Measurements from ENCODE around the gene LRRC72.
"Not testable (repeated sequence)": the region's sequence is repeated elsewhere in the genome, so short reads cannot be mapped to it uniquely, and the experiment has no call there.

The LRRC72 gene

GRCh38 chr7:16531707-16532106 is 5.1 kb downstream of the LRRC72 start:
- no peak for DNase-seq

GRCh38 chr7:16532272-16532671 is 5.6 kb downstream of the LRRC72 start:
- no peak for DNase-seq

- no peak for DNase-seq
These were observed 8.9 kb downstream of the LRRC72 start for GRCh38 chr7:16535500-16535899.

GRCh38 chr7:16540559-16540958 is 13.9 kb downstream of the LRRC72 start:
- DNase-seq = not testable (repeated sequence)

- DNase-seq = no peak
These were observed 15.8 kb downstream of the LRRC72 start for GRCh38 chr7:16542401-16542800.

- peak; percentile 56 for DNase-seq
These were observed 16.8 kb downstream of the LRRC72 start for GRCh38 chr7:16543456-16543855.

DNA sequence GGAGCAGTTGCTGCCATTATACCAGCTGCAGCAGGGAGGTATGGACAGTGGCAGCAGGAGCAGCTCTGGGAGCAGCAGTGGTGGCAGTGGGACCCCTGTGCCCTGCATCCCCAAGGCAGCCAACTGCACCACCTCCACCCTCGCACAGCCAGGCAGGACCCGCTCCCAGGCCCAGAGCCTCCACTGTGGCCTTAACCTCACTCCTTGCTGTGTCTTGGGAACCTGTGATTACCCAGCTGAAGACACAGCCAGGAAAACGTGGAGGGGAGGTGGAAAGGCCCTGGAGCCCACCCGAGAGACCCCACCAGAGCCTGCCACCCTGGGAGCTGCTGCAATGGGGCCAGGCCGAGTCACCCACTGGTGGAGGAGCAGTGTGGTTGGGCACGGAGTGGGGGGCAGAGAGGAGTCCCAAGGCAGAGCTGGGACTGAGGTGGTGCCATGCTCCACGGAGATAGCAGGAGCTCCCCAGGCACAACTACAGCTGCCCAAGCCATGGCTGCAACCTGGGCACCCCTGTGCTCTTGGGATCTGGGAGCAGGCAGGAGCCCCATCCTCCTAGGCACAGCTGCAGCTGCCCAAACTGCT is 20.4 kb downstream of the LRRC72 start:
- DNase-seq = no peak

GRCh38 chr7:16548428-16548827 is 21.8 kb downstream of the LRRC72 start:
- DNase-seq = no peak

- no peak for DNase-seq
These were observed 24.0 kb downstream of the LRRC72 start for GRCh38 chr7:16550671-16551070.

GRCh38 chr7:16554518-16555236 is 28.1 kb downstream of the LRRC72 start:
- no peak for DNase-seq

DNA sequence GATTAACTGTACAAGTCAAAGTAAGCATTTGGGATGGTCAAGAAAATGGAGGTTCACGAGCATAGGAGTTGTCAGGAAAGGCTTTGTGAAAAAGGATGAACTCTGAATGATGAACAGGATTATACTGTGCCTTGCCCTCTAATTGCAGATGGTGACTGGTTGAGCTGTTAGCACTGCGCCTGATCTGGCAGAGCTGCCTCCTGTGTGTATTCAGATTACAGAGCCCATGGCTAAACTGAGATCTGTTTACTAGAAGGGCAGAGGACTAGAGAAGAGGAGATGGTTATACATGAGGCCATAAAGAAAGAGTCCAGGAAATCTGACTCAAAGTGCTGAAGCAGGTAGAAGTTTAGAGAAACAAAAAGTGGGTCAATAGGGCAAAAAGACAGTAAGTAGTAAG is 29.7 kb downstream of the LRRC72 start:
- no peak for DNase-seq

- DNase-seq = no peak
These were observed 32.2 kb downstream of the LRRC72 start for GRCh38 chr7:16558761-16559302.

DNA sequence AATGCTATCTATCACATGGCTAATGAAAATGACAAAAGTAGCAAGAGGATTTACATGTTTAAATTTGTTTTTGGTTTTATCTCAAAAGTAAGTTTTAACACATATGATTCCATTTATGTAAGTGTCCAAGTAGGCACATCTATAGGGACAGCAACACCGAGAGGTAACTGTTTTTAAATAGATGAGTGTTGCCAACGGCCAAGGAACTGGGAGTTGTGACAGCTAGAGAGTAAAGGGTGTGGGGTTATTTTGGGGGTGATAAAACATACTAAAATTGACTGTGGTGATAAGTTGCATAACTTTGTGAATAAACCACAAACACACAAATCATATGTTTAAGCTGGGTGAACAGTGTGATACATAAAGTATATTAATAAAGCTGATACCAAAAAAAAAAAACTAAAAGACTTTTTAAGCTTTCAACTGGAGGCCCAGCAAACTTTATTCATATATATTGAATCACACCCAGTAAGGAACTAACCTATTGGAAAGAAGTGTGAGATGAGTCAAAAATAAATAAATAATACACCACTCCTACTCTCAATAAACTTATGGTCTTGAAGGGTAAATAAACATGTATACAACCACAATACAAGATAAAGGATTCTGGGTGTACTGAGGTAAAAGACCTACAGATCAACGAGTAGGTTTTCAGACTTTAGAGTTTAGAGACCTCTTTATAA is 33.0 kb downstream of the LRRC72 start:
- no peak for DNase-seq

- DNase-seq = no peak
These were observed 35.3 kb downstream of the LRRC72 start for GRCh38 chr7:16561943-16562342.

GRCh38 chr7:16562456-16563220 is 36.0 kb downstream of the LRRC72 start:
- DNase-seq = no peak

- DNase-seq = peak; percentile 58
These were observed 36.8 kb downstream of the LRRC72 start for GRCh38 chr7:16563281-16564022.

GRCh38 chr7:16564023-16564380 is 37.4 kb downstream of the LRRC72 start:
- DNase-seq = no peak

DNA sequence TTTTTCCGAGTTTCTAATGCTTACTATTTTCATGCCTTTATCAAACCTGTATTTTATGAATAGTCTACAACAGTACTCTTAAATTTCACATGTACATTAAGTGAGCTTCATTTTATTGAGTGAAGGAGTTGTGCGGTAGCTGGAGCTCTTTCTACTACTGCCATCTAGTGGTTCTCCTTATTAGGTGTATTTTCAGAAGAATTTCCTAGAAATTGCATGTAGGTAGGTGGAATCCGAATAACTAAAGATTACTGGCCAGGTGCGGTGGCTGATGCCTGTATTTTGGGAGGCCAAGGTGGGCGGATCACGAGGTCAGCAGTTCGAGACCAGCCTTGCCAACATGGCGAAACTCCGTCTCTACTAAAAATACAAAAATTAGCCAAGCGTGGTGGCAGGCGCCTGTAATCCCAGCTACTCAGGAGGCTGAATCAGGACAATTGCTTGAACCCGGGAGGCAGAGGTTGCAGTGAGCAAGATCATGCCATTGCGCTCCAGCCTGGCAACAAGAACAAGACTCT is 38.3 kb downstream of the LRRC72 start:
- DNase-seq = peak; percentile 53

DNA sequence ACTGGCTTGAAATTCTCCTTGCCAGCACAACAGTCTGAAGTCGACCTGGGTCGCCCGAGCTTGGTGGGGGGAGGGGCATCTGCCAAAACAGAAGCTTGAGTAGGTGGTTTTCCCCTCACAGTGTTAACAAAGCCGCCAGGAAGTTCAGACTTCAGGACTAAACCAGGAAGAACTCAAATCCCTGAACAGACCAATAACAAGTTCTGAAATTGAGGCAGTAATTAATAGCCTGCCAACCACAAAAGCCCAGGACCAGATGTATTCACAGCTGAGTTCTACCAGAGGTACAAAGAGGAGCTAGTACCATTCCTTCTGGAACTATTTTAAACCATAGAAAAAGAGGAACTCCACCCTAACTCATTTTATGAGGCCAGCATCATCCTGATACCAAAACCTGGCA is 45.3 kb downstream of the LRRC72 start:
- DNase-seq = no peak

- DNase-seq = no peak
These were observed 52.6 kb downstream of the LRRC72 start for GRCh38 chr7:16579216-16579615.

GRCh38 chr7:16581286-16581685 is 54.7 kb downstream of the LRRC72 start:
- DNase-seq = no peak

DNA sequence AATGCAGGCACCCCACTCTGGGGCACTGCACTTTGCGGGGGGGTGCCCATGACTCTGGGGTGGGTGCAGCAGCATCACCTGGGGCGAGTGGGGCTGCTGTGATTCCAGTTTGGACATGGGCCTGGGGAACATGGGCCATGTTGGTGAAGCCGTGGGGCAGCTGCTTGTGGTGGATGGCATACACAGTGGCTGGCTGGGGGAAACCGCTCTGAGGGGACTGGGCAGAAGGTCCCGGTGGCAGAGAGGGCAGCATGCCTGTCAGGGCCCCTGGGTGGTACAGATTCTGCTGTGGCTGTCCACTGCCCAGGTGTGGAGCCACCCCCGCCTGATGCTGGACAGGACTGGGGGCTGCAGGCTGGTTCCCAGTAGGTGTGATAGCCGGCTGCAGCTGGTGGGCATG is 57.2 kb downstream of the LRRC72 start:
- DNase-seq = no peak

Measured in NCI-H226 (cell line).